ENCODE data around the gene CIC.
A peak's percentile ranks its signal among the peaks of the same experiment; 100 is the strongest.

Gene CIC

DNA sequence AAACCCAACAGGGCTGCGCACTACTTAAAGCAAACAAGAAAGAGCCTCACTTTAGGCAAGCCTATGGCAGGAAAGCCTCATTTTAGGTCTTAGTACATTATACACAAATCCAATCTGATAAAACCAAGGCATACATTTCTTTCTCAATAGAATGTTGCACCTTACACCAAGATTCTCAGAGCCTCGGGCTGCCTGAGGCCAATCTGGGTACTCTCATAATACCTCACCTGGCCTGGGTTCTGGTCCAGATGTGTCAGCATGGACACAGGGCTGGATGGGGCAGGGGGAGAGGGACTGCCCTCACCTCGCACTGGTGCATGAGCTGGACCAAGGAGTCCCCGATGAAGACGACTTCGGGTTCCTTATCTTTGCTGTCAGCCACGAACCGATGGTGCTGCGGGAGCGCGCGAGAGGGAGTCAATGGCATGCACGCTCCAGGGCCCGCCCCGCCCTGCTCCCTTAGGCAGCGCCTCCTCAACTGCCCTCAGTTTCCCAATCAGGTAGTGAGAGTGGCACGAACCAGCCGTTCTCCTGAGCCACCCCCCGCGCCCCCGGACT lies 32.7 kb downstream of the CIC start, which contains the start of gene PRR19:
TSS of gene PRR19 (plus strand) at position 487 of the 558 bp plus-strand sequence. CDS start 7,453 bp downstream, outside the sequence.
- TF ChIP-seq POLR2A (IDR thresholded peaks at IDR 0.05; ENCODE audit: low read depth, low read length) = no peak
- no peak for DNase-seq (ENCODE audit: insufficient read length, low spot score)
- no peak for FAIRE-seq

DNA sequence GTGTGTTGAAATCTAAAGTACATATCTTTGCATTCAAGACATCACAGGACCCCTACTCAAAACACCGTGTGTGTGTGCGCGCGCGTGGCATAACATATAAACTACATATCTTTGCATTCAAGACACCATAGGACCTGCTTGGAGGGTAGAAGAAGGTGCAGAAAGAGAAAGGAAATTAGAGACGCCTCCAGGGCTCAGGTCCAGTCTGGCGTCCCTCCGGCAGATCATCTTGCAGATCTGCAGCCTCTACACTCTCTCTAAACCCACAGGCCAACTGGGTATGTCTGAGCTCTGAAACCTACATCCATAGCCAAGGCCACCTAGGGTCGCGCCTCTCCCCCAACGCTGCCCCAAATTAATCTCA lies 34.0 kb downstream of the CIC start:
- FAIRE-seq = no peak
- no peak for TF ChIP-seq POLR2A (IDR thresholded peaks at IDR 0.05; ENCODE audit: low read depth, low read length)
- DNase-seq (ENCODE audit: insufficient read length, low spot score) = no peak

DNA sequence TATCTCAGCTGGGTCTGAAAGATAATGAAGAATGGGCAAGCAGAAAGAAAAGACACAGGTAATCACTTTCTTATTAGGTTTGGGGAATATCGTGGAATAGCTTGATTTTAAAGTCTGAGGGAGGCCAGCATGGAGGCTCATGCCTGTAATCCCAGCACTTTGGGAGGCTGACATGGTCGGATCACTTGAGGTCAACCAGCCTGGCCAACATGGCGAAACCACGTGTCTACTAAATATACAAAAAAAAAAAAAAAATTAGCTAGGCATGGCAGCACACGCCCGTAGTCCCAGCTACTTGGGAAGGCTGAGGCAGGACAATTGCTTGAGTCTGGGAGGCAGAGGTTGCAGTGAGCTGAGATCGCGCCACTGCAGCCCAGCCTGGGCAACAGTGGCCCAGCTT lies 34.8 kb downstream of the CIC start:
- TF ChIP-seq POLR2A (IDR thresholded peaks at IDR 0.05; ENCODE audit: low read depth, low read length) = no peak
- FAIRE-seq (no peak), DNase-seq (ENCODE audit: insufficient read length, low spot score) (no peak)

DNA sequence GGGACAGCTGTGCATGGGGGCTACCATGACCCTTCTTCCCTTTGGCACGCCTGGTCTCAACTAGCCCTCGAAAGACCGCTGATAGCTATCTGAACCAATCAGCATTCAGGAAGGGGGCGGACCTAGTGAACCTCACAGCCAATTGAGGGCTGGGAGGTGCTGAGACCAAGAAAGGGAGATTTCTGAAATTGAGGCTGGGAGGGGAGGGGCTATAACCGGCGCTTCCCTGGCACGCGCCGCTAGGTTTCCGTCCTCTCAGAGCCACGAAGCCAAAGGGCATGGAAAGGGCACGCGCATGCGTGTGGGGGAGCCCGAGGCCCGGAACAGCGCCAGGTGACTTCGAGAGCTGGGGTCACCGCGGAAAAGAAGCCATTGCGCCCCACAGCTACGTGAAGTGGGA lies 37.6 kb downstream of the CIC start:
- DNase-seq (ENCODE audit: insufficient read length, low spot score) (no peak), FAIRE-seq (no peak)
- TF ChIP-seq POLR2A (IDR thresholded peaks at IDR 0.05; ENCODE audit: low read depth, low read length) = no peak

DNA sequence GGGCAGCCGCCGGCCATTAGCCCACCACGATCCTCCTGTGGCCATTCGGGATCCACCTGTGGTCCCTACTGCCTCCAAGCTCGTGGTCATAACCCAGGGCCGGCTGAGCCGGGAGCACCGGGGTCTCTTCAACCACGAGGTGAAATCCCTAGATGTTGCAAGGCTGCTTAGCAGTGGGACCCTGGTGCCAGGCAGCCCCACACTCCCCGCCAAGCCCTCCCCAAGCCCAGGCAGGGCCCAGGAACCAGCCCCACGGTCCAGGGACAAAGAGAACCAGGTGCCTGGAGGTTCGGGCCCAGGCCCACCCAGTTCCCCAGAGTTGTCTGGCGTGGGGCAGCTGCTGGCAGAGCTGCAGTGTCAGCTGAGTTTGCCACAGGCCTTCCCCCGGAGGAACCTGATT lies 40.6 kb downstream of the CIC start:
- DNase-seq (ENCODE audit: insufficient read length, low spot score) (no peak), FAIRE-seq (no peak)
- no peak for TF ChIP-seq POLR2A (IDR thresholded peaks at IDR 0.05; ENCODE audit: low read depth, low read length)

DNA sequence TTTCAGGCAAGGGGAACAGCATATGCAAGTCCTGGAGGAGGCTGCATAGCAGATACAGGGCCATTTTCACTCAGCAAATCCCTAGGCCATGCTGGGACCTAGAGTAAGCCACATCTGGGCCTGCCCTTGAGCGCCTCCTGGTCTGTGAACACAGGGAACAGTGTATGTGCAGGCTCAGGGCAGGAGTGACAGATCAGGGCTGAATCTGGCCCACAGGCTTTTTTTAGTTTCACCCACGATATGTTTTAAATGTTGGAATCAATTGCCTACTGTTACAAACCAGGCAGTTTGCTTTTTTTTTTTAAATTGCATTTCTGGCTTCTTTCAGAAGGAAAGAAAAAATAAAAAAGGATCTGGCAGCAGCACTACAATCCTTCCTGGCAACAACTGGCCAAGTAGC lies 42.6 kb downstream of the CIC start:
- FAIRE-seq (no peak), DNase-seq (ENCODE audit: insufficient read length, low spot score) (peak; percentile 52)
- TF ChIP-seq POLR2A (IDR thresholded peaks at IDR 0.05; ENCODE audit: low read depth, low read length) = no peak

DNA sequence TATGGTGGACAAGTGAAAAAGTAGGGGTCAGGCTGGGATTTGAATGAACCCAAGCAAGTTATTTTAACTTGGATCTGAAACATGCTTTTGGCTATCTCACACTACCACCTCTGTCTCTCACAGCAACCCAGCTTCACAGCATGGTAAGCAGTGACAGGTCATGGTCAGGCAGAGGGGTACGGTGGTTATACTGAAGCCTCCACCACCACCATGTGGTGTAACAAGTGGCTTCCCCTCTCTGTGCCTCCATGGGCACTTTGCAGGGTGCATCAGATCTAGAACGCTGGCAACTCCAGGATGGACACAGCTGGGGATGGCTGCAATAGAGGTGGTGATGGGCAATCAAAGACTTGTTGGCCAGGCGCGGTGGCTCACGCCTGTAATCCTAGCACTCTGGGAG lies 43.3 kb downstream of the CIC start:
- DNase-seq (ENCODE audit: insufficient read length, low spot score) = no peak
- no peak for FAIRE-seq
- TF ChIP-seq POLR2A (IDR thresholded peaks at IDR 0.05; ENCODE audit: low read depth, low read length) = no peak

DNA sequence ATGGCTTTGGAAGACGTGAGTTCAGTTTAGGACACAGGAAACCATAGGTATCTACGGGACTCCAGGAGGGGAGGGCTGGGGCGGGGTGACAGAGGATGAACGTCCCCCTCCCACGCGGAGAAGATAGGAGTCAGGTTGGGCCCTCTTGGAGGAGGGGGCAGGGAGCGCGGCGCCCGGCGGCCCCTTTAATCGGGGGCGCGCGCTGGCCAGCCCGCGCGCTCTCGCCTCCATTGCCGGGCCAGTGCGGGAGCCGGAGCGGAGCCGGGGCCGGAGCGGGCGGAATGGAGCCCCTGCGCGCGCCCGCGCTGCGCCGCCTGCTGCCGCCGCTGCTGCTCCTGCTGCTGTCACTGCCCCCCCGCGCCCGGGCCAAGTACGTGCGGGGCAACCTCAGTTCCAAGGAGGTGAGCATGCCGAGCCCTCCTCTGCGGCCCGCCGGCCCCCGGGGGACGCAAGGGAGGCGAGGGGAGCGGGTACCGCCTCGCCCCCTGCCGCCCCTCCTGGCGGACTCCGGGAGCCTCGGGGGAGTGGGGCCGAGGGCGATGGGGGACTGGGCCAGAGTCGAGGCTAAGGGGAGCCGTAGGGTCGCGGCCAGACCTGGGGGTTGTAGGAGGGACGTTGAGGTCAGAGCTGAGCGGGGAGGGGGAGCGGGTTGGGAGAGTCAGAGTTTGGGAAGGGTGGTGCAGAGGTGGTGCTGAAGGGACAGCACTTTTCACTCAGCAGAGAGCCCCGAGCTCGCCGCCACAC lies 44.2 kb downstream of the CIC start, which contains the start of gene TMEM145:
TSS of gene TMEM145 (plus strand) at position 214 of the 744 bp plus-strand sequence. CDS start at position 282, 68 bp downstream.
- DNase-seq (ENCODE audit: insufficient read length, low spot score) = peak; percentile 92
- FAIRE-seq = no peak
- no peak for TF ChIP-seq POLR2A (IDR thresholded peaks at IDR 0.05; ENCODE audit: low read depth, low read length)

DNA sequence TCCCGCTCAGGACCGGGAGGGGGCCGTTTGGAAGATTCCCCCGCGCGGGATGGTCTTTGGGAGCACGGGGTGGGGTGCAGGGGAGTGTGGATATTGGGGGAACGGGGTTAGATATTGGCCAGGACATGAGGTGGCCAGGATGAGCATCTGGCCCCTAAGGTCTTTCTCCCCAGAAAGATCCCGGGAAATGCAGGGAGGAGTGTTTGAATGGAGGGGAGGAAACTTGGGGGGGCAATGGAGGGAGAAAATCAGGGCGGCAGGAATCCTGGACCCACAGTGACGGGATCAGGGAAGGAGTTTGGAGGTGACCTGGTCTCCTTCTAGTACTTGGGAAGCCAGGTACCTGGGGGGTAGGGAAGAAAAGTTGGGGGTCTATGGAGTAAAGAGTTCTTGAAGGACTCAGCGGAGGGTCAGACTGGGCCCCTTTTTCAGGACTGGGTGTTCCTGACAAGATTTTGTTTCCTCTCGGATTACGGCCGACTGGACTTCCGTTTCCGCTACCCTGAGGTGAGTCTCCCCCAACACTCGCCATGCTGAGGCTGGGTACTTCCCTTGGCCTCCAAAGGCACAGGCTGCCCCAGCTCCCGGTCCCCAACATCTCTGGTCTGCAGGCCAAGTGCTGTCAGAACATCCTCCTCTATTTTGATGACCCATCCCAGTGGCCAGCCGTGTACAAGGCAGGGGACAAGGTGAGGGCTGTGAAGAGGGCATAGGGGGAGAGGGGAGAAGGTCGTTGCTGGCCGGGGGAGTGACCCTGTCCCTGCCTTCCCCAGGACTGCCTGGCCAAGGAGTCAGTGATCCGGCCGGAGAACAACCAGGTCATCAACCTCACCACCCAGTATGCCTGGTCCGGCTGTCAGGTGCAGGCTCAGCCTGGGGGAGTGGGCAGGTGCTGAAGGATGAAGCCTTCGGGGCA lies 45.0 kb downstream of the CIC start:
- no peak for FAIRE-seq
- TF ChIP-seq POLR2A (IDR thresholded peaks at IDR 0.05; ENCODE audit: low read depth, low read length) = no peak
- no peak for DNase-seq (ENCODE audit: insufficient read length, low spot score)

DNA sequence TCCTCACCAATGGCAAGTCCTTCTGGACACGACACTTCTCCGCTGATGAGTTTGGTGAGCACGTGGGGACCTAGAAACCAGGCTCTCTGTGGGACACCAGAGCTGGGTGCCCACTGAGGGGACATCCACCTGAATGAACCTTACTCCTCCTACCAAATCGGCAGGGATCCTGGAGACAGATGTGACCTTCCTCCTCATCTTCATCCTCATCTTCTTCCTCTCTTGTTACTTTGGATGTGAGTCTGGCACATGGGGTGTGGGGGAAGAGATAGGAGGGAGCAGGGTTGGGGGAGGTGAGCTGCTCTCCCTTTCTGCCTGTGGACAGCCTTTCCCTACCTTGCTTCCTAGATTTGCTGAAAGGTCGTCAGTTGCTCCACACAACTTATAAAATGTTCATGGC lies 46.0 kb downstream of the CIC start:
- TF ChIP-seq POLR2A (IDR thresholded peaks at IDR 0.05; ENCODE audit: low read depth, low read length) = no peak
- FAIRE-seq = no peak
- no peak for DNase-seq (ENCODE audit: insufficient read length, low spot score)

DNA sequence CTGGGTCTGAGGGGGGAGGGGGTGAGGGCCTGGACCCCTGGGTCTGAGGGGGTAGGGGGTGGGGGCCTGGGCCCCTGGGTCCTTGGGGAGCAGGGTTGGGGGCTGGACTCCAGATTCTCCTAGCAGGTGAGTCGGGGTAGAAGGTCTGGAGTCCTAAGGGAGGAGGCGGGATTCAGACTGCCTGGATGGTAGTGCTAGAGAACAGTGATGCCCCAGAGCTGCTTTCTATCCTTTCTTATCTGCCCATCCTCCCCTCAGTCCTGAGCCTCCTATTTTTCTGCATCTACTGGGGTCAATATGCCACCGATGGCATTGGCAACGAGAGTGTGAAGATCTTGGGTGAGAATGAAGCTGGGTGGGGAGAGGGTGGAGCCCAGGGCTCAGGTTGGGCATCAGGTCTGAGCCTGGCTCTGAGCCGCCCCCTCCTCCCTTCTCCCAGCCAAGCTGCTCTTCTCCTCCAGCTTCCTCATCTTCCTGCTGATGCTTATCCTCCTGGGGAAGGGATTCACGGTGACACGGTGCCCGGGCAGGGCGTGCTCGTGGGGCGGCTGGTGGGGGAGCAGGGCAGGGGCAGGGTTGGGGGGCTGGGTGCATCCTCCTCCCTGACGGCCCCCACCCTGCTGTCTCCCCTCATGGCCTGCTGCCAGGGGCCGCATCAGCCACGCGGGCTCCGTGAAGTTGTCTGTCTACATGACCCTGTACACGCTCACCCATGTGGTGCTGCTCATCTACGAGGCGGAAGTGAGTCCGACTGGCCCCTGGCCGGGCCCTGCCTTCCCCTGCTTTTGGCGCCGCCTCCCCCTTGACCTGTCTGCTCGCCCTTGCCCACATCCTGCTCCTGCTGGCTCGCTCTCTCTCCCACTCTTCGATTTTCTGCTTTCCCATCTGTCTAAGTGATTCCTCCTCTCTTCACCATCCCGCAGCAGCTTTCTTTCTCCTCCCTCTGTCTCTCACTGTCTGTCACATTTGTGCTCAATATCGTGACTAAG lies 47.5 kb downstream of the CIC start:
- peak; percentile 39 for TF ChIP-seq POLR2A (IDR thresholded peaks at IDR 0.05; ENCODE audit: low read depth, low read length)
- peak; percentile 82 for DNase-seq (ENCODE audit: insufficient read length, low spot score)
- FAIRE-seq = no peak

DNA sequence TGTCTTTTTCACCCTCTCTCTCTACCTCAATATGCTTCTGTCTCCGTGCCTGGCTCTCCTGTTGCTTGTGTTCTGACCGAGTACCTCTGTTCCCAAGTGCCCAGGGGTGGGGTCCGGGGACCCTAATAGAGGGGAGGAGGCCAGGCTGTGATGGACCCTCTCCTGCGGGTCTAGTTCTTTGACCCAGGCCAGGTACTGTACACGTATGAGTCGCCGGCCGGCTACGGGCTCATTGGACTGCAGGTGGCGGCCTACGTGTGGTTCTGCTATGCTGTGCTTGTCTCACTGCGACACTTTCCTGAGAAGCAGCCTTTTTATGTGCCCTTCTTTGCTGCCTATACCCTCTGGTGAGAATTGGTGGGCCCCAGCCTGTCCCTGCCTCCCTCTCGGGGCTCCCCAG lies 48.5 kb downstream of the CIC start:
- DNase-seq (ENCODE audit: insufficient read length, low spot score) (no peak), FAIRE-seq (no peak)
- no peak for TF ChIP-seq POLR2A (IDR thresholded peaks at IDR 0.05; ENCODE audit: low read depth, low read length)

DNA sequence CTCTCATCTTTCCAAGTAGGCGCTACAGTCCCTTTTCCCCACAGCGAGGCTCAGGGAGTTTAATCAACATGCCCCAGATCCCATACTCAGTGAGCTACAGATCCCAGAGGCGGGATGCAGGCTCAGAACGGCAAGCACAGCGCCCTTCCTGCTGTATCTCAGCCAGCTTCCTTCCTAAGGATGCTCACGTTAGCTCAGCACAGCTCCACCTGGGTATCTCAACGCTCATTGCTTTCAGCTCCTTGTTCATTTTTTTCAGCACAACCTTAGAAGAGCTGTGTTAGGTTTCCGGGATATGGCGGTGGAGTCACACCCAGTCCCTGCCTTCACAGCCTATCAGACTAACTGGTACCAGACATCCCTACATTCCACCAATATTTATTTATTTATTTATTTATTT lies 53.3 kb downstream of the CIC start:
- FAIRE-seq (no peak), DNase-seq (ENCODE audit: insufficient read length, low spot score) (no peak)
- TF ChIP-seq POLR2A (IDR thresholded peaks at IDR 0.05; ENCODE audit: low read depth, low read length) = no peak
